NT2/D1 (cell line): Measurements from ENCODE around the gene PRSS57.

ENCODE experiments used
- SUZ12 ChIP-seq: IDR thresholded peaks from 2 replicates; pipeline ENCODE4 v1.6.1; 2011; ENCODE audit not compliant: insufficient read length, insufficient read depth; ENCODE audit errors: extremely low read depth
- YY1 ChIP-seq: IDR thresholded peaks from 2 replicates; pipeline ENCODE4 v1.6.1; 2011; ENCODE audit not compliant: insufficient read length, insufficient read depth
- ZNF274 ChIP-seq: IDR thresholded peaks from 2 replicates; pipeline ENCODE4 v1.6.1; 2011; ENCODE audit warnings: mild to moderate bottlenecking, low read depth, low read length

GRCh38 chr19:720345-721160 is 25.3 kb upstream of the PRSS57 start:
- no peak for TF ChIP-seq YY1
- TF ChIP-seq SUZ12: no peak
- no peak for TF ChIP-seq ZNF274
